ENCODE results near the gene BCO1.
A peak's percentile ranks its signal among the peaks of the same experiment; 100 is the strongest.

Gene BCO1

DNA sequence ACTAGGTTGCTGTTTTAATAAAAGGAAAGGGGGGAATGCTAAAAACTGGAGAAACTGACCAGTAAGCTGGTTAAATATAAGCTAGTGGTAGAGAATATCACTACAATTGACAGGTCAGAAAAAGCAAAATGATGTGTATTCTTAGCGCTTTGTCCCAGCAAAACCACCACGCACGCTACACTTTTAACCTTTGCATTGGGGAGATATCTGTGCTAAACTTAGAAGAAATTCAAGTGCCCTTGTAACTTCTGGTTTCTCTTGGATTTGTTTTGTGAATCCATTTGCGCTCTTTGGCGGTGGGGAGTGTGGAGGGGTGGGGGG lies 77.6 kb downstream of the BCO1 start:
- TF ChIP-seq, protein P1, sequence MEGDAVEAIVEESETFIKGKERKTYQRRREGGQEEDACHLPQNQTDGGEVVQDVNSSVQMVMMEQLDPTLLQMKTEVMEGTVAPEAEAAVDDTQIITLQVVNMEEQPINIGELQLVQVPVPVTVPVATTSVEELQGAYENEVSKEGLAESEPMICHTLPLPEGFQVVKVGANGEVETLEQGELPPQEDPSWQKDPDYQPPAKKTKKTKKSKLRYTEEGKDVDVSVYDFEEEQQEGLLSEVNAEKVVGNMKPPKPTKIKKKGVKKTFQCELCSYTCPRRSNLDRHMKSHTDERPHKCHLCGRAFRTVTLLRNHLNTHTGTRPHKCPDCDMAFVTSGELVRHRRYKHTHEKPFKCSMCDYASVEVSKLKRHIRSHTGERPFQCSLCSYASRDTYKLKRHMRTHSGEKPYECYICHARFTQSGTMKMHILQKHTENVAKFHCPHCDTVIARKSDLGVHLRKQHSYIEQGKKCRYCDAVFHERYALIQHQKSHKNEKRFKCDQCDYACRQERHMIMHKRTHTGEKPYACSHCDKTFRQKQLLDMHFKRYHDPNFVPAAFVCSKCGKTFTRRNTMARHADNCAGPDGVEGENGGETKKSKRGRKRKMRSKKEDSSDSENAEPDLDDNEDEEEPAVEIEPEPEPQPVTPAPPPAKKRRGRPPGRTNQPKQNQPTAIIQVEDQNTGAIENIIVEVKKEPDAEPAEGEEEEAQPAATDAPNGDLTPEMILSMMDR (IDR thresholded peaks at IDR 0.05; ENCODE audit: insufficient read depth, low read length, missing control alignments) = no peak
- POLR2A ChIA-PET = no interaction called here
- no peak for DNase-seq (ENCODE audit: low read depth, low spot score)
- H3K4me3 ChIP-seq (ENCODE audit: low read depth, low read length) = peak overlapping the region; percentile 70
- CTCF ChIA-PET = no interaction called here

DNA sequence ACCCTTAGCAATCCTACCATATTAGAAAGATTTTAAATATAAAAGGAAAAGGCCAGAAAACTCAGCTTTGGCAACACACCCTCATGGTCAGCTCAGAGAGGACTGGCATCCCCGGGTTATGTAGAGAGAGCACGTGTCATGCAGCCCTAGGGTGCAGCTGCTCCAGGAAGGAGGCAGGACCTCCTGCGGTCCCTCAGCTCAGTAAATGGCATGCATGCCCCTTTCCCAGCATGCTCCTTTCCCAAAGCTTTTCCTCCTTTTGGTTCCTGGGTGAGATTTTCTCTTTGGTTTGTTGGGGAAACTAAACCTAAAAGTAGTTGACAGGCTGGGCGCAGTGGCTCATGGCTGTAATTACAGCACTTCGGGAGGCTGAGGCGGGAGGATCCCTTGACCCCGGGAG lies 80.2 kb downstream of the BCO1 start:
- peak overlapping the region; percentile 10; the same call in 1 of the 2 replicates for H3K4me3 ChIP-seq (ENCODE audit: low read depth, low read length)
- CTCF ChIA-PET = interaction anchor here (0.7 to 1.9 kb wide), 3 partner anchors 20 to 85 kb away, joined by 3 to 5 read pairs (median 3); no protein-coding TSS in a partner anchor
- TF ChIP-seq, protein P1 (IDR thresholded peaks at IDR 0.05; ENCODE audit: insufficient read depth, low read length, missing control alignments) = no peak
- POLR2A ChIA-PET = no interaction called here
- no peak for DNase-seq (ENCODE audit: low read depth, low spot score)

DNA sequence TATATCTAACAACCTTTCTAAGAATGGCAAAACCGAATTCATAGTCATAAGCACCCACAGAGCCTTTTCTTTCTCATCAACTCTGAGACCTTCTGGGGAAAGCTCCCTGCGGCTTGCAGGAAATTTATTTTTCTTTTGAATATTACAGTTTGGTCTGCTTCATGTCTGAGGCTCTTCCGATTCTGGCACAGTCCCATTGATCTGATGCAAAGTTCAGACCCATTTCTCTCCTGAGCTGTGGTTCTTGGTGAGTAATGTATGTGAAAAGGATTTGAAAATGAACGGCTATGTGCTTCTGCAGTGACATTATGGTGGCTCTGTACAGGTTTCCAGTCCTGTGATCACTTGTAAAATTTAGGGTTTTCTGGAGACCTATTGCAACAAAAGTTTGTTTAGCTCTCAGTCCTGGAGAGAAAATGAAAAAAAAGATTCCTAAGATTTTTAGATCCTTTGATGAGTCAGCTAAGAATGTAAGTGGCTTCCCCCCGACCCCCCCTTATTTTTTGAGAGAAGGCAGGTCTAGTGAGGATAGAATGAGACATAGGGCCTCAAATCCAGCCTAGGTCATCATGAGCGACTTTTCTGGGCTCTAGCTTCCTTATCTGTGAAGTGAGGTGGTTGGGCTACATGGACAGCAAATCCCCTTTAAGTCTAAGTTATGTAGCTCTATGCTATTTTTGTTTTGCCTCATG lies 80.9 kb downstream of the BCO1 start:
- TF ChIP-seq, protein P1 (IDR thresholded peaks at IDR 0.05; ENCODE audit: insufficient read depth, low read length, missing control alignments) = no peak
- ChIA-PET POLR2A (interaction anchor here (0.7 kb wide), 1 partner anchor 178 kb away, joined by 4 read pairs; no protein-coding TSS in a partner anchor), CTCF (interaction anchor here (1.3 to 1.9 kb wide), 2 partner anchors 19 to 85 kb away, joined by 3 to 5 read pairs; no protein-coding TSS in a partner anchor)
- no peak overlapping the region for H3K4me3 ChIP-seq (ENCODE audit: low read depth, low read length)
- no peak for DNase-seq (ENCODE audit: low read depth, low spot score)

DNA sequence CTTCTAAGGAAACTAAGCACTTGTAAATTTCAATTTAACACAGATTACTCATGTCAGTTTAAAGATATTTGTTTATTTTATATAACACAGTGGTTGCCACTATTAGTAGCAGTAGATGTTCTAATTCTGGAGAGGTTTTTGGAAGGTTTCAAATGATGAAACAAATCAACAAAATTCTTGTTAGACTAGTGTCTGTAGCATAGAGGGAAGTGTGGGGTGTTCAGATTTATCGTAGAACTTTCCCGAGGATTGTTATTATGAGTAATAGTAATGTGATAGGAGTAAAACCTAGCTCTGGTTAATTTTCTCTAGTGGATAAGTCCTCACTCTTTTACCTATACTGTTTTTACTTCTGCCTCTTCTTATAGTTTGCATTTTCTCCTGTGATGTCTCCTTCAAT lies 82.5 kb downstream of the BCO1 start:
- CTCF ChIA-PET = no interaction called here
- POLR2A ChIA-PET = no interaction called here
- no peak overlapping the region for H3K4me3 ChIP-seq (ENCODE audit: low read depth, low read length)
- TF ChIP-seq, protein P1 (IDR thresholded peaks at IDR 0.05; ENCODE audit: insufficient read depth, low read length, missing control alignments) = no peak
- no peak for DNase-seq (ENCODE audit: low read depth, low spot score)

DNA sequence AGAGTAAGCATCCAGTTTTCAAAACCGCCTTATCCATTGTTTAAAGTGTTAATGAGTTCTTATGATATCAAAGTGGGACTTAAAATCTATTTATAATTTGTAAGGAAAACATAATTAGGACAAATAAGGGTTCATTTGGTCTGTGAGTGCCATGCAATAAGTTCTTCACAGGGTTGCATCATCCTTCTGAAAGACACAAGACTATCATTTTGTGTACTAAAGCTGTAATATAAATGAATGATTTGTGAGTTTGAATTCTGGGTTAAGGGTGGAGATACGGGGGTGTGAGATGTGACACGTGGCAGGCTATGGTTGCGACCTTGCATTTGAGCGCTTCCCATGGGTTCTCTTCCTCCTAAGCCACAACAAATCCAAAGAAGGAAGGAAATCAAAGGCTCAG lies 83.0 kb downstream of the BCO1 start:
- no peak for DNase-seq (ENCODE audit: low read depth, low spot score)
- no peak overlapping the region for H3K4me3 ChIP-seq (ENCODE audit: low read depth, low read length)
- POLR2A ChIA-PET = no interaction called here
- TF ChIP-seq, protein P1 (IDR thresholded peaks at IDR 0.05; ENCODE audit: insufficient read depth, low read length, missing control alignments) = no peak
- CTCF ChIA-PET = no interaction called here

DNA sequence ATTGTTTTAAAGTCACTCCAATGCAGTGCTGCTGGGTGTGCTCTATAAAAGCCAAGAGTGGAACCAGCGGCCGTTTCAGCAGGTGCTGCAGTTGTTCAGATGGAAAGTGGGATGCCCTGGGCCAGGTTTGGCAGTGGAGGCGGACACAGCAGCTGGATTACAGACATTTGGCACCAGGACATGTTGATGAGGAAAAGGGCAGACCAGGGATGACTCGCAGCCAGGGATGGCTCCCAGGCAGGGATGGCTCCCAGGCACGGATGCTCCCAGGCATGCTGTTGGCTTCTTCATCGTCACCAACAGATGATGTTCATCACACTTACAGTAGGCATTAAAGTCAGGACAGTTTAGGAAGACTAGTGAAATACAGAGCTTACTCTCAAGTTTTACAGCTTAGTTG lies 86.3 kb downstream of the BCO1 start:
- TF ChIP-seq, protein P1 (IDR thresholded peaks at IDR 0.05; ENCODE audit: insufficient read depth, low read length, missing control alignments) = no peak
- no peak for DNase-seq (ENCODE audit: low read depth, low spot score)
- H3K4me3 ChIP-seq (ENCODE audit: low read depth, low read length) = no peak overlapping the region
- ChIA-PET CTCF (no interaction called here), POLR2A (no interaction called here)

Data from AG04449 (cell line).